NB4 (cell line): ENCODE data around the gene ARHGAP26.

Experiments
- TF ChIP-seq, protein P1 (sequence below): IDR thresholded peaks from one replicate; pipeline ENCODE4 v1.5.1; 2012; ENCODE audit warnings: low read depth, low read length
- TF ChIP-seq, protein P2 (sequence below): IDR thresholded peaks from 2 replicates; pipeline ENCODE4 v1.6.1; 2011; ENCODE audit warnings: low read depth, low read length

DNA sequence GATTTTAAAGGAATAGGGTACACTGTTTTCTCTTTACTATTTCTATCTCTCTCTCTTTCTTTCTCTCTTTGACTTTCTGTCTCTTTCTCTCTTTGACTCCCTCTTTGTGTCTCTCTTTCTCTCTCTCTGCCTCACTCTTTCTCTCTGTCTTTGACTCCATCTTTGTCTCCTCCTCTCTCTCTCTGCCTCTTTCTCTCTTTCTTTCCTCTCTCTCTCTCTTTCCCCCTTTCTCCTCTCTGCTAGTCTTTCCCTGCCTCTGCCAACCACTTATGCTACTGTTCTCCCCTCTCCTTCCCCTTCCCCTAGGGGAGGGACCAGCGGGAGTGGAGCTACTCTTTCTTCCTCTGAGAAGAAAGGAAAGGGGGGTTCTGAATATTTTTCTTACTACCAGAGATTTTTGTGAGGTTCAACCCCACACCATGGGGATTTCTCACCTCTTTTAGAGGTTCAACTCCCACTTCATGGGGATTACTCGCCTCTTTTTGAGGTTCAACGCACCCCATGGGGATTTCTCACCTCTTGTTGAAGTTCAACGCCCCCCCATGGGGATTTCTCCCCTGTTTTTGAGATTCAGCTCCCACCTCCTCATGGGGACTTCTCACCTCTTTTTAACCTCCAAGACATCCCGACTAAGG lies 323.4 kb downstream of the ARHGAP26 start:
- TF ChIP-seq, protein P1, sequence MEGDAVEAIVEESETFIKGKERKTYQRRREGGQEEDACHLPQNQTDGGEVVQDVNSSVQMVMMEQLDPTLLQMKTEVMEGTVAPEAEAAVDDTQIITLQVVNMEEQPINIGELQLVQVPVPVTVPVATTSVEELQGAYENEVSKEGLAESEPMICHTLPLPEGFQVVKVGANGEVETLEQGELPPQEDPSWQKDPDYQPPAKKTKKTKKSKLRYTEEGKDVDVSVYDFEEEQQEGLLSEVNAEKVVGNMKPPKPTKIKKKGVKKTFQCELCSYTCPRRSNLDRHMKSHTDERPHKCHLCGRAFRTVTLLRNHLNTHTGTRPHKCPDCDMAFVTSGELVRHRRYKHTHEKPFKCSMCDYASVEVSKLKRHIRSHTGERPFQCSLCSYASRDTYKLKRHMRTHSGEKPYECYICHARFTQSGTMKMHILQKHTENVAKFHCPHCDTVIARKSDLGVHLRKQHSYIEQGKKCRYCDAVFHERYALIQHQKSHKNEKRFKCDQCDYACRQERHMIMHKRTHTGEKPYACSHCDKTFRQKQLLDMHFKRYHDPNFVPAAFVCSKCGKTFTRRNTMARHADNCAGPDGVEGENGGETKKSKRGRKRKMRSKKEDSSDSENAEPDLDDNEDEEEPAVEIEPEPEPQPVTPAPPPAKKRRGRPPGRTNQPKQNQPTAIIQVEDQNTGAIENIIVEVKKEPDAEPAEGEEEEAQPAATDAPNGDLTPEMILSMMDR = no peak
- TF ChIP-seq, protein P2, sequence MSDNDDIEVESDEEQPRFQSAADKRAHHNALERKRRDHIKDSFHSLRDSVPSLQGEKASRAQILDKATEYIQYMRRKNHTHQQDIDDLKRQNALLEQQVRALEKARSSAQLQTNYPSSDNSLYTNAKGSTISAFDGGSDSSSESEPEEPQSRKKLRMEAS = no peak
